Measurements from ENCODE around the gene RWDD1.

RWDD1 gene

GRCh38 chr6:116625872-116626271, 54.6 kb downstream of the RWDD1 start:
- TF ChIP-seq, protein P1, sequence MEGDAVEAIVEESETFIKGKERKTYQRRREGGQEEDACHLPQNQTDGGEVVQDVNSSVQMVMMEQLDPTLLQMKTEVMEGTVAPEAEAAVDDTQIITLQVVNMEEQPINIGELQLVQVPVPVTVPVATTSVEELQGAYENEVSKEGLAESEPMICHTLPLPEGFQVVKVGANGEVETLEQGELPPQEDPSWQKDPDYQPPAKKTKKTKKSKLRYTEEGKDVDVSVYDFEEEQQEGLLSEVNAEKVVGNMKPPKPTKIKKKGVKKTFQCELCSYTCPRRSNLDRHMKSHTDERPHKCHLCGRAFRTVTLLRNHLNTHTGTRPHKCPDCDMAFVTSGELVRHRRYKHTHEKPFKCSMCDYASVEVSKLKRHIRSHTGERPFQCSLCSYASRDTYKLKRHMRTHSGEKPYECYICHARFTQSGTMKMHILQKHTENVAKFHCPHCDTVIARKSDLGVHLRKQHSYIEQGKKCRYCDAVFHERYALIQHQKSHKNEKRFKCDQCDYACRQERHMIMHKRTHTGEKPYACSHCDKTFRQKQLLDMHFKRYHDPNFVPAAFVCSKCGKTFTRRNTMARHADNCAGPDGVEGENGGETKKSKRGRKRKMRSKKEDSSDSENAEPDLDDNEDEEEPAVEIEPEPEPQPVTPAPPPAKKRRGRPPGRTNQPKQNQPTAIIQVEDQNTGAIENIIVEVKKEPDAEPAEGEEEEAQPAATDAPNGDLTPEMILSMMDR (IDR thresholded peaks at IDR 0.05), result no peak
- no peak overlapping the region for H3K27ac ChIP-seq
- no peak overlapping the region for H3K4me3 ChIP-seq
- no peak for DNase-seq (ENCODE audit: low spot score)

DNA sequence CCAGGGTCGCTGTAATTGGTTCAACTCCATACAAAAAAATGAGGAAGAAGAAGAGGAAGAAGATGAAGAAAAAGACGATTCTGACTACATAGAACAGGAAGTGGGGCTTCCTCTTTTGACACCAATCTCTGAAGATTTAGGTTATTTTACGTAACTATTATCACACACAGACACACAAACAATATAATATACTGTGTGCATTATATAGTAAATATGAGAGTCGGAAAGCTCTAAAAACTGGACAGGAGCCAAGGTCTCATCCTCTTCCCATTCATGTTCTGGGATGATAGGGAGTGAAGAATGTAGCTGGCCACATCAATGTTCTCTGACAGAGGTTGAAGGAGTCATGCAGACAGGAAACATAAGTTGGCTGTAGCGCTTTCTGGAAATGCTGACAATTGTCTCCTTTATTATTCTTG, 58.3 kb downstream of the RWDD1 start:
- TF ChIP-seq, protein P1 (IDR thresholded peaks at IDR 0.05), result no peak
- Histone ChIP-seq H3K27ac (no peak overlapping the region), H3K4me3 (no peak overlapping the region)
- DNase-seq (ENCODE audit: low spot score), result no peak

GRCh38 chr6:116631379-116631990, 60.2 kb downstream of the RWDD1 start:
- H3K4me3 ChIP-seq, result no peak overlapping the region
- no peak overlapping the region for H3K27ac ChIP-seq
- TF ChIP-seq, protein P1 (IDR thresholded peaks at IDR 0.05), result no peak
- DNase-seq (ENCODE audit: low spot score), result no peak

- no peak for DNase-seq (ENCODE audit: low spot score)
- no peak overlapping the region for H3K4me3 ChIP-seq
- TF ChIP-seq, protein P1 (IDR thresholded peaks at IDR 0.05), result no peak
- no peak overlapping the region for H3K27ac ChIP-seq
Observed at GRCh38 chr6:116633685-116634084, 62.4 kb downstream of the RWDD1 start.
